ENCODE data around the gene MOB1A. TPM values are rescaled to one million over a fixed set of nuclear protein-coding genes. Genes with fewer than 3 reads are reported as not detected.

The MOB1A gene
- total RNA-seq, 2 experiments from 2014 or later = 150 to 156 TPM

- intact Hi-C loops (cut with micrococcal nuclease) = no loop called here
- Mint-ChIP-seq H3K36me3 (ENCODE audit: low read depth) (peaks cover 16% of the 10 kb centered on the region), H3K27me3 (no peaks in the 10 kb centered on the region), H3K4me3 (no peak overlapping the region), H3K4me1 (ENCODE audit: low read depth) (peaks cover 4% of the 10 kb centered on the region), H3K9me3 (no peaks in the 10 kb centered on the region), H3K27ac (peak overlapping the region; percentile 40)
- ChIA-PET CTCF (no interaction called here), POLR2A (interaction anchor here (0.6 to 0.7 kb wide), 2 partner anchors 33 to 99 kb away, joined by 3 read pairs; no protein-coding TSS in a partner anchor)
- ATAC-seq (no peak), DNase-seq (no peak)
- no peak for TF ChIP-seq CTCF (IDR thresholded peaks at IDR 0.05)
These were observed 45.5 kb upstream of the MOB1A start for GRCh38 chr2:74223941-74224770.

GRCh38 chr2:74222300-74222650 lies 43.6 kb upstream of the MOB1A start:
- CTCF ChIA-PET = no interaction called here
- Mint-ChIP-seq H3K9me3 (no peaks in the 10 kb centered on the region), H3K36me3 (ENCODE audit: low read depth) (peaks cover 28% of the 10 kb centered on the region), H3K4me1 (ENCODE audit: low read depth) (peaks cover 4% of the 10 kb centered on the region), H3K27me3 (no peaks in the 10 kb centered on the region), H3K4me3 (no peak overlapping the region), H3K27ac (no peak overlapping the region)
- TF ChIP-seq CTCF (IDR thresholded peaks at IDR 0.05) = no peak
- DNase-seq (no peak), ATAC-seq (no peak)
- POLR2A ChIA-PET = interaction anchor here (0.7 to 1.6 kb wide), 3 partner anchors 14 to 87 kb away, joined by 4 to 8 read pairs (median 6); no protein-coding TSS in a partner anchor
- intact Hi-C loops (cut with micrococcal nuclease) = no loop called here

GRCh38 chr2:74221604-74222299 lies 43.1 kb upstream of the MOB1A start:
- Mint-ChIP-seq H3K27ac (no peak overlapping the region), H3K9me3 (no peaks in the 10 kb centered on the region), H3K4me3 (no peak overlapping the region), H3K4me1 (ENCODE audit: low read depth) (peaks cover 4% of the 10 kb centered on the region), H3K27me3 (no peaks in the 10 kb centered on the region), H3K36me3 (ENCODE audit: low read depth) (peaks cover 33% of the 10 kb centered on the region)
- peak; percentile 14 for ATAC-seq
- intact Hi-C loops (cut with micrococcal nuclease) = no loop called here
- ChIA-PET POLR2A (interaction anchor here (0.7 to 1.6 kb wide), 3 partner anchors 14 to 87 kb away, joined by 4 to 8 read pairs (median 6); no protein-coding TSS in a partner anchor), CTCF (no interaction called here)
- no peak for DNase-seq
- no peak for TF ChIP-seq CTCF (IDR thresholded peaks at IDR 0.05)

GRCh38 chr2:74221091-74221490 lies 42.4 kb upstream of the MOB1A start:
- Mint-ChIP-seq H3K9me3 (no peaks in the 10 kb centered on the region), H3K27ac (no peak overlapping the region), H3K4me1 (ENCODE audit: low read depth) (peaks cover 4% of the 10 kb centered on the region), H3K36me3 (ENCODE audit: low read depth) (peaks cover 38% of the 10 kb centered on the region), H3K4me3 (no peak overlapping the region), H3K27me3 (no peaks in the 10 kb centered on the region)
- intact Hi-C loops (cut with micrococcal nuclease) = no loop called here
- ChIA-PET CTCF (no interaction called here), POLR2A (interaction anchor here (1.3 kb wide), 1 partner anchor 21 kb away, joined by 5 read pairs; no protein-coding TSS in a partner anchor)
- no peak for ATAC-seq
- DNase-seq = no peak
- no peak for TF ChIP-seq CTCF (IDR thresholded peaks at IDR 0.05)
